Activated CD4-positive, alpha-beta T cell treated with anti-CD3 and anti-CD28 coated beads for 24 hours (primary cell): ENCODE data around the gene OTUD6A.

Experiments
- DNase-seq, 2 donors: peaks; one replicate each; pipeline ENCODE4 v3.0.0-alpha.2; 2020; ENCODE audit warnings: low read depth in 2 of 2

The OTUD6A gene

DNA sequence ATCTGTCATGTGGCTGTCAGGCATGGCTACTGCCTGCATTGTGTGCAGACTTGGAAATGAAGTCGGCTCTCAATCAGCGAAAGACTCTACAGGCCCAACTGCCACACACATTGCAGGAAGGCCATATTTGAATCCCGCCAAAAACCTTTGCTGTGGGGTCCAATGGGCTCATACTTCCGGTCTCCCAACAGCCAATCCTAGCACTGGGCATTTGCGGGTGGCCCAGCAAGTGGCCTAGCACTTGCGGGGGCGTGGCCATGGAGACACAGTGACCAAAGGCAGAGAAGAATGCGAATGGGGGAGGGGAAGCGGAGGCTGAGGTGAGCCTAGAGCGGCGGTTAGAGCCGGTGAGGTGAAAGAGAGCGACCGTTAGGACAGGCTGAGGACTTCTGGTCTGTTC is at the start of gene OTUD6A:
Gene OTUD6A, plus strand, starts transcription at position 382 of the 400 bp plus-strand sequence. CDS start 68 bp downstream, outside the sequence.
- no peak for DNase-seq

- no peak for DNase-seq
These were observed 49.5 kb upstream of the OTUD6A start for GRCh38 chrX:70012756-70013155.

DNA sequence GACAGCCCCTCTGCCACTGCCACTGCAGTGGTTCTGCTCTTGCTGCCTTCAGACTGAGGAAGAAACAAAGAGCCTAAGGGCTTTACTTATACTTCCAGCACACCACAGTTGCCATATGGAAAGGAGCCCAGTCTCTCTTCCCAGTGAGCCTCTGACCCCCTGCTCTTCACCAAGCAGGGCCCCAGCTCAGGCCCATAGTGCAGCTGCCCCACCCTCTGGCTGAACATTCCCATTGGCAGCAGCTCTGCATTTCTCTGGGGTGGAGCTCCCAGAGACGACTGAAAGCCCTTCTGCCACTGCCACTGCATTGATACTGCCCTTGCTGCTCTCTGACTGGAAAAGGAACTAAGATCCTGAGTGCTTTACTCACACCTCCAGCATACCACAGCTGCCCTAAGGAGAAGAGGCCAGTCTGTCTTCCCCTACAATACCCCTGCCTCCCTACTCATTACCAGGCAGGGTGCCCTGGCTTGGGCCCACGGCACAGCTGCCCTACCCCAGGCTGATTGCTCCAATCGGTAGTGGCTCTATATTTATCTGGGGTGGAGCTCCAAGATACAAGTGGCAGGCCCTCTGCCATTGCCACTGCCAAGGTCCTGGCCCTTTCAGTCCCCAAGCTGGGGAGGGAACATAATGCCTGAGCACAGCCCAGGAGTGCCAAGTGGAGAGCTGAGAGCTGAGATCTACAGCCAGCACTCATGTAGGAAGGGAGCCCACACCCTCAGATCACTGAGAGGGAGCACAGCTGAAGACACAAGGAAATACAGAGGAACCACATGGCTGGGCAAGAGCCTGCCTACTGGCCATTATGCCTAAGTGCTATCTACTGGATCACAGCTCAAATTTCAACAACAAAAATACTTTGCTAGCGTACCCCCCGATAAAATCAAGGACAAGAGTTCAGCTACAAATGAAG is 48.5 kb upstream of the OTUD6A start:
- DNase-seq, result no peak

DNA sequence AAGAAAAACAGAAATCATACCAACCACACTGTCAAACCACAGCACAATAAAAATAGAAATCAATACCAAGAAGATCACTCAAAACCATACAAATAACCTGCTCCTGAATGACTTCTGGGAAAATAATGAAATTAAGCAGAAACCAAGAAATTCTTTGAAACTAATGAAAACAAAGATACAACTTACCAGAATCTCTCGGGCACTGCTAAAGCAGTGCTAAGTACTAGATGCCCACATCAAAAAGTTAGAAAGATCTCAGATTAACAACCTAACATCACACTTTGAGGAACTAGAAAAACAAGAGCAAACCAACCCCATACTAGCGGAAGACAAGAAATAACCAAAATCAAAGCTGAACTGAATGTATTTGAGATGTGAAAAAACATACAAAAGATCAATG is 45.7 kb upstream of the OTUD6A start:
- no peak for DNase-seq

- no peak for DNase-seq
These were observed 39.6 kb upstream of the OTUD6A start for GRCh38 chrX:70022616-70023015.

DNA sequence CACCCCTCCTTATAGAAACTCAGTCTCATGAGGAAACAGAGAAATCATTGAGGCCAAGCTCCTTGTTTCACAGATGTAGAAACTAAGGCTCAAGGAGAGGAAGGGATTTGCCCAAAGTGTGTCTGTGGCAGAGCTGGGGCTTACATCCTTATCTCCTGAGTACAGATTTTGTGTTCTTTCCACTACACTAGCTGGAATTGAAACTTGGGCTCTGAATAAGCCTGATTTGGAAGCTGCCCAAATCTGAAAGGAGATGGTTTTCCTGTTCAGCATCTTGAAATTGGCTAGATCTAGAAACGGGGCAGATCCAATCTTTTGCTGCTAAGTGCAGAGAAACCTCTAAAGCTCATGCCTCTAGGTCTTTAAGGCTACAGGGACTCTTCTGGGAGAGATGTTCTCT is 36.8 kb upstream of the OTUD6A start:
- no peak for DNase-seq

GRCh38 chrX:70026112-70026850 is 36.0 kb upstream of the OTUD6A start:
- no peak for DNase-seq

GRCh38 chrX:70026851-70027200 is 35.4 kb upstream of the OTUD6A start:
- DNase-seq, result no peak

- DNase-seq, result no peak
These were observed 32.4 kb upstream of the OTUD6A start for GRCh38 chrX:70029863-70030262.

GRCh38 chrX:70030301-70030767 is 31.9 kb upstream of the OTUD6A start:
- peak; percentile 6 to 50 for DNase-seq

- DNase-seq, result no peak
These were observed 29.5 kb upstream of the OTUD6A start for GRCh38 chrX:70032792-70033191.

DNA sequence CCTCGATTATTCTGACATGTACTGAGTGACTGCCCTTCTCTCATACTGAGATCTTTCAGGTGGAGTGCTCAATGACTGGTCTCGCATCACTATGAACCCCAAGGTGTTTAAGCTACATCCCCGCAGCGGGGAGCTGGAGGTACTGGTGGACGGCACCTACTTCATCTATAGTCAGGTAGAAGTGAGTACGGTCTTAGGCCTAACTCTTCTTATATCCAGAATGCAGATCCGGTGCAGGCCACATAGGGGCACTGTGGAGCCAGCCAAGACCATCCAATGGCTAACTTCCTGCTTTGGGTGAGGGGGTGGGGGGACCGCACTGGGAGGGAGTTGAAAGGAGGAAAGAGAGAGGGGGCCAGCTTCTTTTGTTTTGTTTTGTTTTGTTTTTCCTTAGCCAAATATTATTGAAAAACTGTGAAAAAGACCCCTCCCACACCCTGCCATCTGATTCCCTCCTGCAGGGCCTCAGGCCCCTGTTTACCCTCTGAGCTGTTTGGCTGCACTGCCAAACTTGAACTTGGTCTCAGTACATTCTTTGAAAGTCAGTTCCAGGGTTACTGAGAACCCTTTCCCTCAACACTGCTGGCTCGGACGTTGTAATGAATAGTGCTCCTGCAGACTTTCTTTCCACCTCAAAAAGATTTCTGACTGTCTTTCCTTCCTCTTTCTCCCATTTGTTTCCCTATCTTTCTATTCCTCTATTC is 28.8 kb upstream of the OTUD6A start:
- peak in 1 of 2 donors; percentile 3 for DNase-seq

DNA sequence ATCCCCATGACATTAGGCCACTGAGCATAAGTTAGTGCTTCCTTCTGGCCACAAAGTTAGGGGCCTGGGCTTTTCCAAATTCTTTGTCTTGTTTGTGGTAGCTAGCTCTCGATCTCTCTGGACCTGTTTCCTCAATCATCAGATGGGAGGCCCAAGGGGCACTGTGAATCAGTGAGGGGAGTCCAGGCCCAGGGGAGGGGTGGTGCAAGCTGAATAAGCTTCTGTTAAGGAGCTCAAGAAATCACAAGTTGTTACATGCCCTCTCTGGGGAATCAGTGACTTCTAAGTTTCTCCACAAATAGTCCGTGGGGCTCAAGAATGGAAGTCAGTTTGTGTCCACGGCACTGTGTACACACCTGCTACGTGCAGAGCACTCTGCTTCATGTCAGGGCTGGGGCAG is 27.6 kb upstream of the OTUD6A start:
- no peak for DNase-seq

DNA sequence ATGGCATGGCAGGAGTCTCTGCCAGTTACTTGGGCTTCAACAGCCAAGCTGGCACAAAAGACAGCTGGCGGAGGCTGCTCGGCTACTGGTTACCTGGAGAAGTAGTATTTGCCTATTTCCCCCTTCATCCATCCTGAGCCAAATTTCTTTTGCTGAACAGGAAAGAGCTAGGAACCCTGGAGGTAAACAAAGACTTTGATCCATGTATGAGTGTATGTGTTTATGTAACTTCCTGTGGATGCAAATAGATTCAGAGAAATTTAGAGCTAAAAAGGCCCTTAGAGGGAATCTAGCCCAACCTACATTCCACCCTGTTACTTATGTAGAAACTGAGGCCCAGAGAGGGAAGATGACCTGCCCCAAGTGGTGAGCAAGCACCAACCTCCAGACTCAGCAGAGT is 23.7 kb upstream of the OTUD6A start:
- DNase-seq, result no peak

DNA sequence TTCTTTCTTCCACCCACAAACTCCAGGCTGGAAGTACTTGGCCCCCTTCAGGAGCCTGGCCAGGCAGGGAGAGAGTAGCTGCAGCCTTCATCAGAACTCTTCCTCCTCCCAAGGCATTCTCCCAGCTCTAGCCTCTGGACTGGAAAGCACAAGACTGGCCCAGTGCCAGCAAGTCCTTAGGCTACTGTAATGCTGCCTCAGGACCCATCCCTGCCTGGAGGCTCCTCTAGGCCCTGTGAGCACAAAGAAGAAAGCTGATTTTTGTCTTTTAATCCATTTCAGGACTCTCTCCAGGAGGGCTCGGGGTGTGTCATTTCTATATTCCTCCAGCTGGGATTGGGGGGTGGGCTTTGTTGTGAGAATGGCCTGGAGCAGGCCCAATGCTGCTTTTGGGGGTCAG is 23.3 kb upstream of the OTUD6A start:
- no peak for DNase-seq

DNA sequence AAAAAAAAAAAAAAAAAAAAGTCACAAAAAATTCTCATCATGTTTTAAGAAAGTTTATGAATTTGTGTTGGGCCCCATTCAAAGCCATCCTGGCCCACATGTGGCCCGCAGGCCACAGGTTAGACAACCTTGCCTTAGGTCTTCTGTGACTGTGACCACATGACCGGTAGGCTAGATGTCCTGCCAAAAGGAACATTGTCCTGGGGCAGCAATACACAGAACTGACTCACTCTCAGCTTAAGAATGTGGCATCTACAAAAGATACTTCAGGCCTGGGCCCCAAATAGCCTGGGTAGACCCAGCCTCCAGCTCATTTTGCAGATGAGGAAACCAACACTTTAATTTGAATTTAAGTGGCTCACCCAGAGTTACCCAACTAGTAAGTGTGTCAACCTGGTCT is 22.5 kb upstream of the OTUD6A start:
- DNase-seq, result no peak

- DNase-seq, result no peak
These were observed 20.3 kb upstream of the OTUD6A start for GRCh38 chrX:70041993-70042392.

GRCh38 chrX:70042399-70043371 is 19.6 kb upstream of the OTUD6A start:
- DNase-seq, result no peak

DNA sequence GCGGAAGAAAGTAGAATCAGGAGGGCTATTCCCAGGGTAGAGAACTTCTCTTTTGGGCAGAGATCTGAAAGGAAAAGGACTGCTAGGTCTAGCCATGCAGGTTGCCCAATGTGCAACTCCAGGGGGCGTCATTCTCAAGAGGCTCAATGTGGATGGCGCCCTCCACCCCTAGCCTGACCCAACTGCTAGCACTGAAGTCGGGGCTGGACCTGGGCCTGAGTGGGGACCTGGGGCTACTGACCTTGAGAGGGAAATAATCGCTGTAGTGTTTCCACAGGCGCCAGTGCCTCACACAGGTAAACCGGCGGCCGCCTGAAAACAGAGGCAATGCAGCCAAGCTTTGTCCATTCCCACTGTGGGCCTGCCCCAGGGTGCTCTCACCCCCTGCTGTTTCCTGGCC is 18.6 kb upstream of the OTUD6A start:
- DNase-seq, result no peak

DNA sequence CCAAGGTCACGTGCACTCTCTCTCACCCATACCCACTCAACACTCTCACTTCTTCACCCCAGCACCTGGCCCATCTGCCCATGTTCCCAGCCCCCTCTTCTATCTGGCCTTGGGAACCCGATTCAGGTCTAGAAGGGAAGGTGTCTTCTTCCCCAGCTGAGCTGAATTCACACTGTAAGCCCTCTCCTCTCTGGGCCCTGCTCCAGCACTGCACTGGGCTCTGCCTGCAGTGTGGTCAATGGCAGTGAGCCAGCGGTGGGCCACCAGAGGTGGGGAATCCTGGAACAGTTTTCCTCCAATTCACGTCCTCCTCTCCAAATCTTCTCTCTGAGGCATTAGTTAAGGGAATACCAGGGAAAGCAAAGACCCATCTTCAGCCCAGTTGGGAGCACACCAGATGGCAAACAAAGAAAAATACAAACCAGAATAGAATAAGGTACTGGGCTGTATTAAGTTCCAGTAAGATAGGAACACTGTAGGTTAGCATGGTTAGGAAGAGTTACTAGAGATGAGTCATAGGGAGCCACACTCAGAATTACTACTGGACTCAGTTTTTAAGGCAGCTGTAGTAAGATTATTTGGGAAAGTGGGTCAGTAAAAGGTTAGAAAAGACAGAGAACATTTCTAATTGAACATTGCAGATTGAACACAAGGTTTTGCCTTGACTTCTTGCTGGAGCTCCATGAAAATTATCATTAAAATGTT is 17.6 kb upstream of the OTUD6A start:
- no peak for DNase-seq

GRCh38 chrX:70046978-70047377 is 15.3 kb upstream of the OTUD6A start:
- DNase-seq, result no peak
